Endothelial cell of umbilical vein (primary cell): ENCODE results near the gene SERGEF. TPM values are rescaled to one million over a fixed set of nuclear protein-coding genes. Genes with fewer than 3 reads are reported as not detected.
A peak's percentile ranks its signal among the peaks of the same experiment; 100 is the strongest.

ENCODE experiments used
- BruUV-seq: library from RNA; stranded (reverse); fragments of 400-500 nt; replicated peaks from 2 replicates; lab custom pipeline; 2021; lab: Mats Ljungman, UMichigan
- CTCF ChIA-PET: fragments of 300-600, 350-600 bp; sonication (Branson Sonifier 250); formaldehyde crosslinking; loops from one replicate; lab custom pipeline; 2021; ENCODE audit warnings: antibody characterized with exemption, inconsistent platforms; lab: Charles Lee
- POLR2A ChIA-PET: fragments of 300-600, 350-600 bp; sonication (Branson Sonifier 250); formaldehyde crosslinking; loops from one replicate; lab custom pipeline; 2021; ENCODE audit warnings: antibody characterized with exemption, inconsistent platforms; lab: Charles Lee
- DNase-seq: peaks from one replicate; pipeline ENCODE4 v3.0.0-alpha.2; 2011; ENCODE audit warnings: low read depth, low spot score
- FAIRE-seq: peaks from 2 replicates; lab custom pipeline; 2011; peaks lifted over from hg19 to GRCh38; lab: Jason Lieb, UNC
- H2AFZ ChIP-seq: 2 replicates; pipeline ENCODE4 v1.6.0; 2012; ENCODE audit warnings: low read depth, low read length, control low read depth, inconsistent platforms
- H3K27ac ChIP-seq: 2 replicates; pipeline ENCODE4 v1.5.1; 2011; ENCODE audit warnings: low read depth, mild to moderate bottlenecking, control low read depth, low read length, moderate library complexity; ENCODE audit not compliant: insufficient read depth
- H3K27me3 ChIP-seq, 2 experiments: 2 replicates each; pipeline versions ENCODE4 v1.6.0 to v1.6.1; 2011; ENCODE audit warnings: low read length in 2 of 2, mixed read lengths in 1 of 2; ENCODE audit not compliant: control insufficient read depth in 2 of 2, insufficient read depth in 2 of 2
- H3K36me3 ChIP-seq, 2 experiments: 2 replicates in 1 of 2; 3 replicates in 1 of 2; pipeline ENCODE4 v1.5.1; 2011; ENCODE audit warnings: low read length in 2 of 2, mild to moderate bottlenecking in 1 of 2, moderate library complexity in 1 of 2; ENCODE audit not compliant: control insufficient read depth in 2 of 2, insufficient read depth in 2 of 2; ENCODE audit errors: extremely low read depth in 1 of 2
- H3K4me1 ChIP-seq: 3 replicates; pipeline ENCODE4 v1.5.1; 2011; ENCODE audit warnings: mild to moderate bottlenecking, low read length; ENCODE audit not compliant: control insufficient read depth, insufficient read depth; ENCODE audit errors: extremely low read depth
- H3K4me2 ChIP-seq: 2 replicates; pipeline ENCODE4 v1.6.1; 2011; ENCODE audit warnings: low read length, control low read depth, mixed read lengths; ENCODE audit not compliant: insufficient read depth
- H3K4me3 ChIP-seq, 3 experiments: fragments of 200-600 bp in 1 of 3; sonication (generic), shearing (Covaris generic) in 1 of 3; replicated peaks in 1 of 3; 2 replicates each; pipeline ENCODE4 v1.5.1; 2011 to 2016; ENCODE audit warnings: control low read depth in 3 of 3, low read length in 3 of 3, mild to moderate bottlenecking in 2 of 3, inconsistent platforms in 1 of 3, low read depth in 1 of 3, moderate library complexity in 1 of 3; ENCODE audit not compliant: insufficient read depth in 1 of 3
- H3K79me2 ChIP-seq: 2 replicates; pipeline ENCODE4 v1.6.0; 2012; ENCODE audit warnings: low read length, inconsistent platforms; ENCODE audit not compliant: control insufficient read depth, insufficient read depth
- H3K9ac ChIP-seq: replicated peaks from 2 replicates; pipeline ENCODE3; 2011; ENCODE audit warnings: low read length, control low read depth; ENCODE audit not compliant: insufficient read depth; ENCODE audit errors: extremely low read depth
- H3K9me1 ChIP-seq: replicated peaks from 3 replicates; pipeline ENCODE4 v1.6.0; 2011; ENCODE audit warnings: mild to moderate bottlenecking, low read length; ENCODE audit not compliant: control insufficient read depth, insufficient read depth; ENCODE audit errors: extremely low read depth
- H3K9me3 ChIP-seq: replicated peaks from 2 replicates; pipeline ENCODE4 v1.5.1; 2012; ENCODE audit warnings: low read length, inconsistent platforms; ENCODE audit not compliant: control insufficient read depth, insufficient read depth
- H4K20me1 ChIP-seq: replicated peaks from 2 replicates; pipeline ENCODE3; 2011; ENCODE audit warnings: mild to moderate bottlenecking, low read length; ENCODE audit not compliant: control insufficient read depth, insufficient read depth; ENCODE audit errors: extremely low read depth
- dilution Hi-C: fragments of 300-500 bp; cut with MboI; formaldehyde crosslinking; loops from one replicate; pipeline ENCODE4 v1.15.0; 2019; ENCODE audit warnings: low sequenced_read_pairs; ENCODE audit not compliant: extremely low pct_ligation_motif_present
- intact Hi-C: fragments of 100-400 bp; cut with micrococcal nuclease; formaldehyde crosslinking; loops from one replicate; pipeline ENCODE4 v1.10.0; 2022
- polyA plus RNA-seq, 4 experiments: library from polyadenylated mRNA; depleted of rRNA in 3 of 4; stranded (reverse) in 3 of 4; unstranded in 1 of 4; fragments of >200 nt; gene quantifications; 2 replicates each; pipeline versions ENCODE4 v1.2.1 to v1.2.3, GENCODE V29; 2011 to 2012; ENCODE audit warnings: missing spikeins in 1 of 4
- total RNA-seq: library from RNA; stranded (reverse); gene quantifications from 2 replicates; pipeline ENCODE4 v1.2.3, GENCODE V29; 2021
- TF ChIP-seq, protein P1 (sequence below): IDR thresholded peaks from 2 replicates; pipeline ENCODE4 v1.6.1; 2011; ENCODE audit not compliant: insufficient read depth, insufficient read length
- TF ChIP-seq, protein P2 (sequence below), 2 donors: IDR thresholded peaks; 1 replicate in 1 of 2; 2 replicates in 1 of 2; pipeline ENCODE4 v1.5.1; 2011; ENCODE audit warnings: low read length in 2 of 2, mild to moderate bottlenecking in 2 of 2, moderate library complexity in 2 of 2, control low read depth in 1 of 2, inconsistent platforms in 1 of 2, low read depth in 1 of 2; ENCODE audit not compliant: insufficient read depth in 1 of 2; ENCODE audit errors: extremely low read depth in 1 of 2

Gene SERGEF
- total and polyA plus RNA-seq, 2 donors (not counting 3 experiments of a cell fraction or from before 2014, with no cell fraction given) = 8.7 to 16.7 TPM

- Histone ChIP-seq H4K20me1 (no peaks in the 10 kb centered on the region), H3K9me1 (no peaks in the 10 kb centered on the region), H3K4me1 (no peaks in the 10 kb centered on the region), H3K4me2 (no peak overlapping the region), H3K79me2 (no peaks in the 10 kb centered on the region), H3K27ac (no peak overlapping the region), H3K9me3 (no peaks in the 10 kb centered on the region), H3K4me3 (no peak overlapping the region), H3K9ac (no peak overlapping the region), H3K27me3 (no peaks in the 10 kb centered on the region), H3K36me3 (no peaks in the 10 kb centered on the region), H2AFZ (no peak overlapping the region)
- peak; percentile 92 for FAIRE-seq
- ChIA-PET POLR2A (no interaction called here), CTCF (interaction anchor here (0.9 to 15.8 kb wide), 7 partner anchors 8 to 381 kb away, joined by 3 to 593 read pairs (median 12); partner anchors contain the start of gene KCNC1)
- TF ChIP-seq, protein P1, sequence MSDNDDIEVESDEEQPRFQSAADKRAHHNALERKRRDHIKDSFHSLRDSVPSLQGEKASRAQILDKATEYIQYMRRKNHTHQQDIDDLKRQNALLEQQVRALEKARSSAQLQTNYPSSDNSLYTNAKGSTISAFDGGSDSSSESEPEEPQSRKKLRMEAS = no peak
- TF ChIP-seq, protein P2, sequence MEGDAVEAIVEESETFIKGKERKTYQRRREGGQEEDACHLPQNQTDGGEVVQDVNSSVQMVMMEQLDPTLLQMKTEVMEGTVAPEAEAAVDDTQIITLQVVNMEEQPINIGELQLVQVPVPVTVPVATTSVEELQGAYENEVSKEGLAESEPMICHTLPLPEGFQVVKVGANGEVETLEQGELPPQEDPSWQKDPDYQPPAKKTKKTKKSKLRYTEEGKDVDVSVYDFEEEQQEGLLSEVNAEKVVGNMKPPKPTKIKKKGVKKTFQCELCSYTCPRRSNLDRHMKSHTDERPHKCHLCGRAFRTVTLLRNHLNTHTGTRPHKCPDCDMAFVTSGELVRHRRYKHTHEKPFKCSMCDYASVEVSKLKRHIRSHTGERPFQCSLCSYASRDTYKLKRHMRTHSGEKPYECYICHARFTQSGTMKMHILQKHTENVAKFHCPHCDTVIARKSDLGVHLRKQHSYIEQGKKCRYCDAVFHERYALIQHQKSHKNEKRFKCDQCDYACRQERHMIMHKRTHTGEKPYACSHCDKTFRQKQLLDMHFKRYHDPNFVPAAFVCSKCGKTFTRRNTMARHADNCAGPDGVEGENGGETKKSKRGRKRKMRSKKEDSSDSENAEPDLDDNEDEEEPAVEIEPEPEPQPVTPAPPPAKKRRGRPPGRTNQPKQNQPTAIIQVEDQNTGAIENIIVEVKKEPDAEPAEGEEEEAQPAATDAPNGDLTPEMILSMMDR (IDR thresholded peaks at IDR 0.05; ENCODE audit: extremely low read depth in 1 of 2, insufficient read depth in 1 of 2, low read depth in 1 of 2, low read length in 2 of 2) = peak; percentile 81 to 82
- no TSS peak for BruUV-seq
- peak; percentile 35 for DNase-seq
- dilution Hi-C loops = no loop called here
- intact Hi-C loops = loop anchor here (1.0 kb wide), 1 partner anchor 381 kb away; no protein-coding TSS in a partner anchor
Measured at GRCh38 chr11:17979770-17980371, 33.0 kb downstream of the SERGEF start.
